ENCODE data around the gene THEMIS.
"Not testable (repeated sequence)": the region's sequence is repeated elsewhere in the genome, so short reads cannot be mapped to it uniquely, and the experiment has no call there.

Gene THEMIS

GRCh38 chr6:127900935-127901334 lies at the start of gene THEMIS:
THEMIS (minus strand) TSS chr6:127901058; CDS start chr6:127900932, 126 bp downstream.
- no peak for DNase-seq

DNA sequence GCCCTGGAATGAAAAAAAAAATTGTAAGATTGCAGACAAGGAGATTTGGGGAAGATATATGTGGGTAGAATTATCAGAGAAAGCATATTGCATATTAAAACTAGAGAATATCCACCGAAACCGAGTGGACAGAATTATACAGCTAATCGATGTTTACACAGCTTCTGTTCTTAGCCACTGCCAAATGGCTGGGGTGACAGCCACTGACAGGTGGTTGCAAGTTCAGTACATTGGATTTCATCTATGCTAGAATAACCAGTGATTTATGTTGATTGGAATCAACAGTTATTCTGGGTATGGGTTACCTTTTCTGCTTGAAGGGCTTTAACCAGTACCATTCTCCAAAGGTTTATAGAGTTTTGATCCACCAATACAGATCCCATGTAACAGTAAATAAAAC lies 48.4 kb upstream of the THEMIS start:
- DNase-seq, result no peak

GRCh38 chr6:127946388-127946787 lies 45.5 kb upstream of the THEMIS start:
- DNase-seq, result no peak

- DNase-seq, result no peak
These were observed 44.7 kb upstream of the THEMIS start for GRCh38 chr6:127945434-127946097.

DNA sequence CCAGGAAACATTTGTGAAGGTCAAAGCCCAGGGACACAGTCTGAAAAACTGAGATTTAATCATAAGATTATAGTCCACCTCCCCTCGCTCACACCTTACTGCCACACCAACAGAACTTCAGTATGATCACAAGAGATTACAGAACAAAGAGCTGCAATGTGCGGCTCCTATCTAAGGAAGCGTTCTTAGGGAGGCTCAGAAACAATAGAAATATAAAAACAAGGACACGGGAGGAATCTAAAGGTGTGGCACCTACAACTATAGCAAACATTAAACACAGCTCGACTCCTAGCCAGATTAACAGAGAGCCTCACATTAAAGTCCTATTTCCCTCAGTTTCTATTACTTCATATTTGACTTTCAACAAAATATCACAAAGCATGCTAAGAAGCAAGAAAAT lies 40.4 kb upstream of the THEMIS start:
- DNase-seq, result no peak

GRCh38 chr6:127939442-127940066 lies 38.7 kb upstream of the THEMIS start:
- DNase-seq, result no peak

DNA sequence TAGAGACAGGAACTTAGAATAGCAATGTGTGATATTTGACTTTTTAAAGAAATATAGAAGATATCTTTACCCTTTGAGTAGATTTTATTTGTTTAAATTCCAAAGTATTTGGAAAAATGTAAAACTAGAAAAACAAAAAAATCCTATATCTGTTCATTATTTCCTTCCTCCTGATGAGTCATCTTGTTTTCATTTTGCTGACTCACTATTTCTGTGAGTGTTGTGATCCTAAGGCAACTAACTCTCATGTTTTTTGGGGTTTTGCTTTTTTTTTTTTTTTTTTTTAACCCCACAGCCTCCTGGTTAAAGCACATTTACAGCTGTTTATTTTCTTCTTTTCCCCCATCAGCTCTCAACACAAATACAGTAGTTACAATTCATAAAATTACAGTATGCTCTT lies 37.8 kb upstream of the THEMIS start:
- DNase-seq, result peak; percentile 16

DNA sequence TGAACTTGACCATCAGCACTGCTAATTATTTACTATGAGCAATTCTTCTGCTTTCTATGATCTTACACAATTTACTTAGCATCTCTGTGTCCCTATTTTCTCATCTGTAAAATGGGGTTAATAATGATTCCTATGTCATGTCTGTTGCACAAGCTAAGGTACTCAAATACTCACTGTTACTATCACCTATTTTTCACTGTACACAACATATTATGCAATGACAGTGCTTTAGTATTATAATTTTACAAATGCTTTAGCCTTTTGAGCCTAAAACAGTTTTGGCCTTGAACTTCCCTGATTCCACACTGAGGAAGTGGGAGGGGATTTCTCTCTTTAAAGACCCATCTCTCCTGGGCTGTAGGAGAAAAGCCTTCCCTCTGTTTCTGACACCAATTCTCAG lies 36.9 kb upstream of the THEMIS start:
- no peak for DNase-seq

DNA sequence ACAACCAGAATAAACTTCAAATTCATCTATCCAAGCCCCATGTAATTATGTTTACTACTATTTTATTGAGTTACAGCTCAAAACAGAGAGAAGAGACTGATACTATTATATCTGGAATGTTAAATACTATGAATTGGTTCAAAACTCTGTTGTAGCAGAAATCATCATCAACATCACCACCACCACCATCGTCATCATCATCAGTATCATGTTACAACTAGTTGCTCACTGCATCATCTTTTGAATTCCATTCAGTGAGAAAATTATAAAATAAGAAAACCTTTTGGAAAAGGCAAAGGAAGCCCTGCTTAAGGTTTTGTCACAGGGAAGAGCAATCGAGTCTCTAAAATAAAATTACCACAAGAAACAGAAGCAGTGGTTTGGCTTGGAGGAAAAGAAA lies 36.2 kb upstream of the THEMIS start:
- no peak for DNase-seq

GRCh38 chr6:127934956-127935355 lies 34.1 kb upstream of the THEMIS start:
- DNase-seq, result no peak

DNA sequence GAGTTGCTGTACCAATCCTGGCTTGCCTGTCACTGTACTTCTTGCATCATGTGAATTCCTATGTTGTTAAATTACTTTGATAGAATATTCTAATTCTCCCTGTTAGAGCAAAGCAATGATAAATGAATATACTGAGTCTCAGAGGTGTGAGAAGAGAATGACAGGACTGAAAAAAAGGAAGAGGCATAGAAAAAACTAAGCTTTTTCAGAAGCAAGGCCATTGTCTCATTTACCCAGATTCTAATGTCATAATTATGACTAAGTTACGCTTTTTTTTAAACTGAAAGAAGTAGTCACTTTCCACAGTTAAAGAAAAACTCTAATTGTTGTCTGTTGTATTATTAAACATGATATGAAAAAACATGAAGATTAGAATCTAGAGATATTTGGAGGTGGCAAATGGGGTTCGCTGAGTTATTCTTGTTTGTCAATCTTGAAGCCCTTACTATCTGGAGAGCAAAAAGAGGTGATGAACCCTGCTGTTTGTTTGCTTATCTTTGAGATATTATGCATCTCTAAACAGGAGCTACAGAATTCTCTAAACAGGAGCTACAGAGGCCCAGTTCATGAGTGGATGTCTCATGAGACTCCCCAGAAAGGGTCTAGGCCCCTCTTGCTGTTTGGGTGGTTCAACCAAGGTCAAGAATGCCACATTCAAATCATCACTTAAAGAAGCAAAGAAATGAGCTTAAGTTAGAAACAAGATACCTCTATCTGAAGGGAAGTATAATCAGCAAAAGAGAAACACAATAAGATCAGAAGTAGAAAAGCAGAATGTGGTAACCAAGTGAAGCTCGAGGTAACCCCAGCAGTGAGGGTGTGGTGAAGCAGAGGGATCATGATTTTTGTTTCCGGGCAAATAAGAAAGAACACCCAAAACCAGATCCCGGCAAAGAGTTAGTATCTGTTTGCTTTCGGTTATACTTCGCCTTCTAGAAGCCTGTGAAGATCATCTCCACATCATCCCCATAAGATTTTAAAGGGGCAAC lies 33.3 kb upstream of the THEMIS start:
- no peak for DNase-seq

- DNase-seq, result no peak
These were observed 32.3 kb upstream of the THEMIS start for GRCh38 chr6:127933137-127933536.

DNA sequence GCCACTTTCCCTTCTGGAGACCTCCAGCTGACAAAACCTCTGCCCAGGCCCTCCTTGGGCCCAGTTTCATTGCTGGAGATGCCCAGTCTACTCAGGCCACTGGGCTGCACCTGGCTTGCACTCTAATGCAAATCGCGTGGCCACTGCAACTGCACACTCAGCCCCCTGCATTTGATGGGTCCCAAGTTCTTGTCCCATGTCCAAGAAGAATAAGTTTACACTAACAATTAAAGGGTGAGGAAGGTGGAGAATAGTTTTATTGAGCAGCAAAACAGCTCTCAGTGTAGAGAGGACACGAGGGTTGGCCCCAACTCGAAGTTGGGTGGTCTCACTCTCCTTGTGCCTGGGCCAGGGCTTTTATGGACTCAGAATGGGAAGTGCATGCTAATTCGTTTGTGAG lies 31.9 kb upstream of the THEMIS start:
- no peak for DNase-seq

- DNase-seq, result not testable (repeated sequence)
These were observed 25.6 kb upstream of the THEMIS start for GRCh38 chr6:127926441-127926840.

DNA sequence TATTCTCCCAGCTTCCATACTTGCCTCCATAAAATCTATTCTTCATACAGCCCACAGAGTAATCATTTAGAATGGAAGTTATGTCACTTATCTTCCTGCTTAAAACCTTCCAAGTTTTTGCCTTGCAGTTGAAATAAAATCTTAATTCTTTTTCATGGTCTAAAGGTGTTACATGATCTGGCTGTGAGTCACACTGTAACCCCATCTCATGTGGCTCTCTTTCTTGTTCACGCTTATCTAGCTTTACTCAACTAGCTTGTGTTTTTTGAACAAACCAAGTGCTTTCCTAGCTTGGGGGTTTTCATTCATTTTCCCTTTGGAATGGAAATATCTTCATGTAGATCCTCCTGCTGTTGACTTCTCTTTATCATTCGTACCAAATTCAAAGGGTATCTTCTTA lies 23.6 kb upstream of the THEMIS start:
- DNase-seq, result no peak

DNA sequence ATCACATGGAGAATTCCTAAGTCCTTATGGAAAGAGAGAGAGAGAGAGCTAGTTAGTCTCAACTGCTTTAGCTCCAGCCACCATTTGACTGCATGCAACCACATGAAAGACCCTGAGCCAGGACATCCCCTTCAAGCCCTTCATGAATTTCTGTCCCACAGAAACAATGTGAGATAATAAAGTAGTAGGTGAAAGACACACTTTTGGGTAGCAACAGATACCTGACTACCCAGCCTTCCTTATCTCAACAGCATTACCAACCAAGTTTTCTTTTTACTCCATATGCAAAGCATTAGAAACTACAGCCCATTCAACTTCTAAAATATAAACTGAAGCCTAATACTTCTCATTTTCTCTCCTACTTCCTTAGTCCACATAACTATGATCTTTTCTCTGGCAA lies 23.2 kb upstream of the THEMIS start:
- DNase-seq, result no peak

DNA sequence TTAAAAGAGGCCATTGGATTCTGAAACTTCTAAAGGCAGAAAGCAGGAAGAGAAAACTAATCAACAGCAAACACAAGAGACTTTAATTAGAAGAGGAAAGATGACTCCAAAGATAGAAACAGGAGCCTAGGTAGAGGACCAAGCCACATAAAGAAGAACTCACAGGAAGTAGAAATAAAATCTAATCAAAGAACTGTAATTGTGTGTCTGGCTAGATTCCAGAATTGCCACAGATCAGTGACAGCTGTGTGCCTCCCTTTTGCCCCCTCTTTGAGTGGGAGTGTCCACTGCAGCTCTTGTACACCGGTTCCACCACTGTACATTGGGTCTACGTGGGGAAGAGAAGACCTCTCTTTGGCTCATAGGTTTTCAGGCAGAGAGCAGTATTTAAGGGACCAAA lies 22.3 kb upstream of the THEMIS start:
- no peak for DNase-seq

- no peak for DNase-seq
These were observed 21.1 kb upstream of the THEMIS start for GRCh38 chr6:127921982-127922381.

DNA sequence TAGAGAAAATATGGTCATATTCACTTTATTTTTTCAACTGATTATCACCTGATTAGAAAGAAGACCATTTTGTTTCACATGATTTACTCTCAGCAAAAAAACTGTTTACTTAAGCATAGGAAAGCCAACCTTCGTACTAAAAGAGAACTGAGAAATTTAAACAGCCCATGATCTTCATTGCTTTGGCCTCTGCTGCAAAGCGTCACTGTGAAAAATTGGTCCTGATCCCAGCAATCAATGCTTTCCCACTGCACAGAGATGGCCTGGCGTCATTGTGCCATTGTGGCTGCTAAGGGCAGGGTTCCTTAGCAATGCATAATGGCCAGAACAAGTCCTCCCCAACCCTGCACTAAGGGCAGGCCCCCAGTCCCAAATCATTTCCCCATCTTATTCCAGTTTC lies 19.9 kb upstream of the THEMIS start:
- no peak for DNase-seq

GRCh38 chr6:127918506-127919427 lies 17.9 kb upstream of the THEMIS start:
- no peak for DNase-seq

DNA sequence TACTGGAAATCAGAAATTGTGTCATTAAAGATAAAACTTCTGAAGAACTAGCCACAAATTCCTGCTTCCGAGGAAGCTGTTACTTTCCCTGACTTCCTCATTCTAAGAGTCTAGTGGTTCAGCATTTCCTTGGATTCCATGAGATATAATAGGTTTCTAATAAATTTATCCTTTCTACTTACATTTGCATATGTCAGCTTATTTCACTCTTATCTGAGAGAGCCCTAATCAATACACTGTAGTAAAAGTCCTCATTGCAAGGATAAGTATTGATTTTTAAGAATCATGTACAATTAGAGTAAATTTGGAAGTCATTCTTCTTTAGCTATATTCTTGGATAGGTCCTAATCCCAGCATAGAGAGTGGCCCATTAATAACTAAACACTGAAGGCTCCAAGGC lies 16.9 kb upstream of the THEMIS start:
- DNase-seq, result no peak

DNA sequence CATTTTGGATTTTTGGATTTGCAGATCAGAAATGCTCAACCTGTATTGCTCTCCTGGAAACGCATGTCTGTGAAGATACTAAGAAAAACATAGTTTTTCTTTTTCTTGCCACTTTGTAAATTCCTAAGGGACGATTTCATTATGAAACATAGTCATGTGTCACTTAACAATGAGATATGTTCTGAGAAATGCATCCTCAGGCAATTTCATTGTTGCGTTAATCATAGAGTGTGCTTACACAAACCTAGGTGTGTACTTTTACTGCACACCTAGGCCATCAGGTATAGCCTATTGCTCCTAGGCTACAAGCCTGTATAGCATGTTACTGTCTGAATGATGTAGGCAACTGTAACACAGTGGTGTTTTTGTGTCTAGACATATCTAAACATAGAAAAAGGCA lies 13.4 kb upstream of the THEMIS start:
- DNase-seq, result no peak

DNA sequence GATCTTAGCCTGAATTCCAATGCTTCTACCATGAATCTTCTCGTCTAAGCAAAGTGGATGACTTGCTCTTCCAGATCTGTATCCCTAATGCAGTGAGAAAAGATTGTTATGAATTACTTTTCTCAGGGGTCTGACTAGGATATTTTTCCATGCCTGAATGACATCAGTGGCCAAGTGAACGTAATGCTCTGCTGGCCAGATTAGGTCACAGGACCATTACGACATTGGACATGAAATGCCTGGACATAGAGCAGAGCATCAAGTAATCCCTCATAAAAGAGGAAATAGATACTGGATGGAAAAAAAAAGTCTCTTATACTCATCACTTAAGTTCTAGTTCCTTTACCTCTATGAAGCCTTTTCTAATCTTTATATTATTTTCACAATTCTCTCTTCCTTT lies 12.1 kb upstream of the THEMIS start:
- DNase-seq, result no peak
